HepG2 (cell line): Measurements from ENCODE around the gene TACC2.

Experiments used
- TF ChIP-seq, protein P1 (sequence below), 2 experiments: IDR thresholded peaks; 2 replicates each; pipeline ENCODE4 v1.6.1; 2011 to 2012; ENCODE audit warnings: low read length in 2 of 2, borderline replicate concordance in 1 of 2, low read depth in 1 of 2, mild to moderate bottlenecking in 1 of 2, moderate library complexity in 1 of 2
- TF ChIP-seq, protein P2 (sequence below): sonication (generic); formaldehyde crosslinking; IDR thresholded peaks from 2 replicates; pipeline ENCODE4 v1.5.0; 2020; ENCODE audit warnings: mild to moderate bottlenecking, missing genetic modification reagents, moderate library complexity

DNA sequence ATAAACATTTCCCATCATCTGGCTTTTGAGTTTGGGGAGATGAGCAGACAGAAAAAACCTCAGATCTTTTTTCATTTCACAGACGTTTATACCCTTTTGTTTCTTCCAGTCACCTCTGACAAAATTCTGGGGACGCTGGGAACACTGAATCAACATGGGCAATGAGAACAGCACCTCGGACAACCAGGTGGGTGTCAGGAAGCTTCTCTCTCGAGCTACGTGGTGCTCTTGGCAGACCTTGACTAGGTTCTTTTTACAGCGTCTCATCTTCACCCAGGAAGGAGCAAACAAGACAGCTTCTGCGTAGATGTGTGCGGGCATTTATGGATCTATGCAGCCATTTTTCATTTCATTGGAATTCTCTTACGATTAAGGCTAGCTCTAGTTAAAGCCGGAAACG lies 32.9 kb downstream of the TACC2 start:
- TF ChIP-seq, protein P1, sequence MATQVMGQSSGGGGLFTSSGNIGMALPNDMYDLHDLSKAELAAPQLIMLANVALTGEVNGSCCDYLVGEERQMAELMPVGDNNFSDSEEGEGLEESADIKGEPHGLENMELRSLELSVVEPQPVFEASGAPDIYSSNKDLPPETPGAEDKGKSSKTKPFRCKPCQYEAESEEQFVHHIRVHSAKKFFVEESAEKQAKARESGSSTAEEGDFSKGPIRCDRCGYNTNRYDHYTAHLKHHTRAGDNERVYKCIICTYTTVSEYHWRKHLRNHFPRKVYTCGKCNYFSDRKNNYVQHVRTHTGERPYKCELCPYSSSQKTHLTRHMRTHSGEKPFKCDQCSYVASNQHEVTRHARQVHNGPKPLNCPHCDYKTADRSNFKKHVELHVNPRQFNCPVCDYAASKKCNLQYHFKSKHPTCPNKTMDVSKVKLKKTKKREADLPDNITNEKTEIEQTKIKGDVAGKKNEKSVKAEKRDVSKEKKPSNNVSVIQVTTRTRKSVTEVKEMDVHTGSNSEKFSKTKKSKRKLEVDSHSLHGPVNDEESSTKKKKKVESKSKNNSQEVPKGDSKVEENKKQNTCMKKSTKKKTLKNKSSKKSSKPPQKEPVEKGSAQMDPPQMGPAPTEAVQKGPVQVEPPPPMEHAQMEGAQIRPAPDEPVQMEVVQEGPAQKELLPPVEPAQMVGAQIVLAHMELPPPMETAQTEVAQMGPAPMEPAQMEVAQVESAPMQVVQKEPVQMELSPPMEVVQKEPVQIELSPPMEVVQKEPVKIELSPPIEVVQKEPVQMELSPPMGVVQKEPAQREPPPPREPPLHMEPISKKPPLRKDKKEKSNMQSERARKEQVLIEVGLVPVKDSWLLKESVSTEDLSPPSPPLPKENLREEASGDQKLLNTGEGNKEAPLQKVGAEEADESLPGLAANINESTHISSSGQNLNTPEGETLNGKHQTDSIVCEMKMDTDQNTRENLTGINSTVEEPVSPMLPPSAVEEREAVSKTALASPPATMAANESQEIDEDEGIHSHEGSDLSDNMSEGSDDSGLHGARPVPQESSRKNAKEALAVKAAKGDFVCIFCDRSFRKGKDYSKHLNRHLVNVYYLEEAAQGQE (IDR thresholded peaks at IDR 0.05; ENCODE audit: borderline replicate concordance in 1 of 2, low read depth in 1 of 2, low read length in 2 of 2) = no peak
- TF ChIP-seq, protein P2, sequence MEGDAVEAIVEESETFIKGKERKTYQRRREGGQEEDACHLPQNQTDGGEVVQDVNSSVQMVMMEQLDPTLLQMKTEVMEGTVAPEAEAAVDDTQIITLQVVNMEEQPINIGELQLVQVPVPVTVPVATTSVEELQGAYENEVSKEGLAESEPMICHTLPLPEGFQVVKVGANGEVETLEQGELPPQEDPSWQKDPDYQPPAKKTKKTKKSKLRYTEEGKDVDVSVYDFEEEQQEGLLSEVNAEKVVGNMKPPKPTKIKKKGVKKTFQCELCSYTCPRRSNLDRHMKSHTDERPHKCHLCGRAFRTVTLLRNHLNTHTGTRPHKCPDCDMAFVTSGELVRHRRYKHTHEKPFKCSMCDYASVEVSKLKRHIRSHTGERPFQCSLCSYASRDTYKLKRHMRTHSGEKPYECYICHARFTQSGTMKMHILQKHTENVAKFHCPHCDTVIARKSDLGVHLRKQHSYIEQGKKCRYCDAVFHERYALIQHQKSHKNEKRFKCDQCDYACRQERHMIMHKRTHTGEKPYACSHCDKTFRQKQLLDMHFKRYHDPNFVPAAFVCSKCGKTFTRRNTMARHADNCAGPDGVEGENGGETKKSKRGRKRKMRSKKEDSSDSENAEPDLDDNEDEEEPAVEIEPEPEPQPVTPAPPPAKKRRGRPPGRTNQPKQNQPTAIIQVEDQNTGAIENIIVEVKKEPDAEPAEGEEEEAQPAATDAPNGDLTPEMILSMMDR = no peak
